Muscle layer of duodenum (tissue), 2 donors: Measurements from ENCODE around the gene ADSS2.

Experiments used
- H3K27ac ChIP-seq: one replicate; pipeline ENCODE4 v1.7.0; 2013; ENCODE audit warnings: mild to moderate bottlenecking, low read length
- H3K27me3 ChIP-seq: one replicate; pipeline ENCODE4 v1.7.0; 2013; ENCODE audit warnings: low read depth, mild to moderate bottlenecking, control low read depth, low read length
- H3K36me3 ChIP-seq, 2 donors: one replicate each; pipeline ENCODE4 v1.7.0; 2013; ENCODE audit warnings: low read length in 2 of 2, control low read depth in 1 of 2, mild to moderate bottlenecking in 1 of 2; ENCODE audit not compliant: insufficient read depth in 2 of 2, control insufficient read depth in 1 of 2
- H3K4me1 ChIP-seq, 2 donors: one replicate each; pipeline ENCODE4 v1.7.0; 2013; ENCODE audit warnings: low read length in 2 of 2, mild to moderate bottlenecking in 2 of 2, control low read depth in 1 of 2, moderate library complexity in 1 of 2; ENCODE audit not compliant: insufficient read depth in 2 of 2, control insufficient read depth in 1 of 2
- H3K4me3 ChIP-seq, 2 donors: one replicate each; pipeline ENCODE4 v1.7.0; 2013; ENCODE audit warnings: low read length in 2 of 2, low read depth in 1 of 2, mild to moderate bottlenecking in 1 of 2
- H3K9me3 ChIP-seq, 2 donors: one replicate each; pipeline ENCODE4 v1.7.0; 2013; ENCODE audit warnings: low read length in 2 of 2, control low read depth in 1 of 2, mild to moderate bottlenecking in 1 of 2; ENCODE audit not compliant: control insufficient read depth in 1 of 2
- donor health status: healthy.

Gene ADSS2

GRCh38 chr1:244394826-244395765 is 56.6 kb downstream of the ADSS2 start:
- Histone ChIP-seq H3K9me3 (no peaks in the 10 kb centered on the region), H3K27ac (no peak overlapping the region), H3K36me3 (no peaks in the 10 kb centered on the region), H3K27me3 (no peaks in the 10 kb centered on the region), H3K4me1 (no peaks in the 10 kb centered on the region), H3K4me3 (no peak overlapping the region)

GRCh38 chr1:244394346-244394745 is 57.4 kb downstream of the ADSS2 start:
- no peaks in the 10 kb centered on the region for H3K27me3 ChIP-seq
- no peak overlapping the region for H3K27ac ChIP-seq
- H3K4me3 ChIP-seq, result no peak overlapping the region
- H3K36me3 ChIP-seq, result no peaks in the 10 kb centered on the region
- H3K4me1 ChIP-seq, result no peaks in the 10 kb centered on the region
- no peaks in the 10 kb centered on the region for H3K9me3 ChIP-seq

- H3K9me3 ChIP-seq, result no peaks in the 10 kb centered on the region
- no peaks in the 10 kb centered on the region for H3K36me3 ChIP-seq
- no peak overlapping the region for H3K27ac ChIP-seq
- H3K27me3 ChIP-seq, result no peaks in the 10 kb centered on the region
- no peaks in the 10 kb centered on the region for H3K4me1 ChIP-seq
- no peak overlapping the region for H3K4me3 ChIP-seq
These were observed 58.0 kb downstream of the ADSS2 start for GRCh38 chr1:244393604-244394176.

- H3K4me3 ChIP-seq, result no peak overlapping the region
- no peaks in the 10 kb centered on the region for H3K9me3 ChIP-seq
- H3K27me3 ChIP-seq, result no peaks in the 10 kb centered on the region
- H3K36me3 ChIP-seq, result no peaks in the 10 kb centered on the region
- H3K27ac ChIP-seq, result no peak overlapping the region
- no peaks in the 10 kb centered on the region for H3K4me1 ChIP-seq
These were observed 59.9 kb downstream of the ADSS2 start for GRCh38 chr1:244391761-244392160.

- H3K36me3 ChIP-seq, result no peaks in the 10 kb centered on the region
- H3K4me3 ChIP-seq, result no peak overlapping the region
- H3K4me1 ChIP-seq, result no peaks in the 10 kb centered on the region
- no peak overlapping the region for H3K27ac ChIP-seq
- no peaks in the 10 kb centered on the region for H3K27me3 ChIP-seq
- no peaks in the 10 kb centered on the region for H3K9me3 ChIP-seq
These were observed 62.7 kb downstream of the ADSS2 start for GRCh38 chr1:244388961-244389360.

DNA sequence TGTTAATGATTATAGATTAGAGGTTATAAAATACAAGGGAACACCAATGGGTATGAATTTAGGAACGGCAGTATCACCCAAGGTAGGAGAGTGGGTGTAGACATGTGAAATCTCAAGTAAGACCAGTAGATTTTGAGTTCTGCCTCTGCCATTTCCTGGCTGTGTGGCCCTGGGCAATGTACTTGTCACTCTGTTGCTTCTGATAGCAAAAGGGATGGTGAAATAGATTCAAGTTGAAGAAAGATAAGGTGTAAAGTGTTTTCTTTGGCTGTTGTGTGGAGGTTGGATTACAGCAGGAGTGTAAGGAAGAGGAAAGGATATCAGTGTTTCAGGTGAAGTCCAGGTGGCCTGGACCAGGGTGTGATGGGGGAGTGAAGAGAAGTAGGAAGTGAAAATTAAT is 64.3 kb downstream of the ADSS2 start:
- H3K27me3 ChIP-seq, result no peaks in the 10 kb centered on the region
- no peaks in the 10 kb centered on the region for H3K36me3 ChIP-seq
- H3K4me1 ChIP-seq, result no peaks in the 10 kb centered on the region
- no peak overlapping the region for H3K27ac ChIP-seq
- H3K4me3 ChIP-seq, result no peak overlapping the region
- no peaks in the 10 kb centered on the region for H3K9me3 ChIP-seq

DNA sequence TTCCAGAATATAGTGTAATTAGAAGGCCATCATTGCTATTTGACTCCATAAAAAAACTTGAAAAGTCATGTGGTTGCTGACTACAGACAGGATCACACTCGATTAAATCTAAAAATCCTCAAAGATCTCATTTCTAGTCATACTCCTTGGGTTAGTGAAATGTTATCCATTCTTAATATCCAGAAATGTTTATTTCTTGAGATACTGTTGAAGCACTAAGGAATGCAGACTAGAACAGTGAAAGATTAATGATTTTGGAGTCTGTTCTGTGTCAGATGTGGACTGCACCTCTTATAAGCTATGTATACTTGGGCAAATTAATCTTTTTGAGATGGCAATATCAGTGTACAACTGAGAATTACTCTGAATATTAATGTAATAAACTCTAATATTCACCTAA is 65.1 kb downstream of the ADSS2 start:
- no peaks in the 10 kb centered on the region for H3K27me3 ChIP-seq
- H3K4me1 ChIP-seq, result no peaks in the 10 kb centered on the region
- H3K36me3 ChIP-seq, result no peaks in the 10 kb centered on the region
- no peak overlapping the region for H3K4me3 ChIP-seq
- no peaks in the 10 kb centered on the region for H3K9me3 ChIP-seq
- no peak overlapping the region for H3K27ac ChIP-seq

DNA sequence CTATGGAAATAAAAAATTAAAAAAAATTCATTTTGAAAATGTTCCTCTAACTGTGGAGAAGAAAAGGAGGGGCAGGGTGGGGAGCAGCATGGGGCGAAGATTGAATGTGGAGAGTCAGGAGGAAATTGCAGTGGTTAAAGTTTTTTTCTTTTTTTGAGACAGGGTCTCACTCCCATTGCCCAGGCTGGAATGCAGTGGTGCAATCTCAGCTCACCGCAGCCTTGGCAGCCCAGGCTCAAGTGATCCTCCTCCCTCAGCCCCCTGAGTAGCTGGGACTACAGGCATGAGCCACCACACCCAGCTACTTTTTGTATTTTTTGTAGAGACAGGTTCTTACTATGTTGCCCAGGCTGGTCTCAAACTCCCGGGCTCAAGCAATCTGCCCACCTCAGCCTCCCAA is 67.6 kb downstream of the ADSS2 start:
- no peaks in the 10 kb centered on the region for H3K36me3 ChIP-seq
- H3K27ac ChIP-seq, result no peak overlapping the region
- H3K4me1 ChIP-seq, result no peaks in the 10 kb centered on the region
- no peaks in the 10 kb centered on the region for H3K27me3 ChIP-seq
- no peaks in the 10 kb centered on the region for H3K9me3 ChIP-seq
- H3K4me3 ChIP-seq, result no peak overlapping the region

DNA sequence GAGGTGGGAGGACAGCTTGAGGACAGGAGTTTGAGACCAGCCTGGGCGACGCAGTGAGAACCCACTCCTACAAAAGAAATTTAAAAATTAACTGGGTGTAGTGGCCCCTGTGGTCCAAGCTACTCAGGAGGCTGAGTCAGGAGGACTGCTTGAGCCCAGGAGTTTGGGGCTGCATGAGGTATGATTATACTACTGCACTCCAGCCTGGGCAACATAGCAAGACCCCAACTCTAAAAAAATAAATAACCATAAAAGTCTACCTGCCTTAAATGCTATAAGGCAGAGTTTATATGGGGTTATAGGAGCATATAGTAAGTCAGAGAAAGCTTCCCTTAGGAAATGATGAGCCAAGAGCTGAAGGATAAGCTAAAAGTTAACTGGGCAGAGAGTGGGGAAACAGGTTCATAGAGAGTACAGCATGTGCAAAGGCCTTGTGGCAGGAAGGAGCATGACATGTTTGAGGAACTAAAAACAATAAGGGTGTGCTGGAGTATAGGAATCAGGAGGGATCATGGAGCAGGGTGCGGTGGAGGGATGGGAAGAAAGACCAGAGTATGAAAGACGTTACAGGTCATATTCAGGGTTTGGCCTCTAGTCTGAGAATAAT is 68.3 kb downstream of the ADSS2 start:
- Histone ChIP-seq H3K36me3 (no peaks in the 10 kb centered on the region), H3K4me3 (no peak overlapping the region), H3K9me3 (no peaks in the 10 kb centered on the region), H3K27ac (no peak overlapping the region), H3K4me1 (no peaks in the 10 kb centered on the region), H3K27me3 (no peaks in the 10 kb centered on the region)

GRCh38 chr1:244381878-244382565 is 69.7 kb downstream of the ADSS2 start:
- H3K27me3 ChIP-seq, result no peaks in the 10 kb centered on the region
- no peaks in the 10 kb centered on the region for H3K4me1 ChIP-seq
- H3K9me3 ChIP-seq, result no peaks in the 10 kb centered on the region
- no peak overlapping the region for H3K27ac ChIP-seq
- H3K4me3 ChIP-seq, result no peak overlapping the region
- H3K36me3 ChIP-seq, result no peaks in the 10 kb centered on the region

GRCh38 chr1:244376126-244376525 is 75.6 kb downstream of the ADSS2 start:
- Histone ChIP-seq H3K27ac (no peak overlapping the region), H3K4me1 (no peaks in the 10 kb centered on the region), H3K36me3 (no peaks in the 10 kb centered on the region), H3K4me3 (no peak overlapping the region), H3K27me3 (no peaks in the 10 kb centered on the region), H3K9me3 (no peaks in the 10 kb centered on the region)
